ENCODE measurements around the gene PGC.

PGC gene

DNA sequence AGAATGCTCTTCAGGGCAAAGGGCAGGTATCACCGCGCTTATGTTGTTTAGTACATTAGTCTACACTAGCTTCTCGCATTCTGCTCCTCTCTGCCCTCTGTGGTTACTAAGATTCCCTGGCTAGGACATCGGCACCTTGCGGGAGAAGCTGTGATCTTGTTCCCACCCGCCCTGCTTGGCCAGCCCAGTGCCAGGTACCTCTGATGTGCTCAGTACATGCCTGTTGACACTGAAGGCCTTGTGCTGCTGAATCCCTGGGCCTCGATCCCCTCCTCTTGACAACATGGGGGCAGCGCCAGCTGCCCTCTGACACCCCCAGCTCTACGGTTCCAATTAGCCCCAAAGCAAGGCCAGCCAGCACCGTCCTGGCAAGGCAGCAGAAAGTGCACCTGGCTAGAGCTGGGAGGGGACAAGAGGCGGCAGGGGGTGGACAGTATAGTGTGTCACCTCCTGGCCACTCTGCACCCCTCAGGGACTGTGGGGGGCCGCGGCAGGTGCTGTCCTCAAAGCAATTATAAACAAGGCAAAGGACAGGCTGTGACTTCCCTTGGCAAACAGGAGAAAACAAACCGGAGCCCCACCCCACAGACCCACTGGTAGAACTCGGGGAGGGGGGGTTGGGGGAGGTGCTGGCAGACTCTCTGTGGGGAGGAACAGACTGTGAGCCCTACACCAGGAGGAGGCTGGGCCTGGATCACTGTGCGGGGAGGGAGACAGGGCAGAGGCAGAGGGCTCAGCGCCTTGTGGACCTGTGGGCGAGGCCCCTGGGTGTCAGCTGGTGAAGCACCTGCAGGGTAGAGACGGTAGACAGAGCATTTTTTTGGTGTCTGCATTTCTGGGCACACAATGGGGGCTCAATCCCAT is 18.9 kb downstream of the PGC start:
- DNase-seq = no peak

DNA sequence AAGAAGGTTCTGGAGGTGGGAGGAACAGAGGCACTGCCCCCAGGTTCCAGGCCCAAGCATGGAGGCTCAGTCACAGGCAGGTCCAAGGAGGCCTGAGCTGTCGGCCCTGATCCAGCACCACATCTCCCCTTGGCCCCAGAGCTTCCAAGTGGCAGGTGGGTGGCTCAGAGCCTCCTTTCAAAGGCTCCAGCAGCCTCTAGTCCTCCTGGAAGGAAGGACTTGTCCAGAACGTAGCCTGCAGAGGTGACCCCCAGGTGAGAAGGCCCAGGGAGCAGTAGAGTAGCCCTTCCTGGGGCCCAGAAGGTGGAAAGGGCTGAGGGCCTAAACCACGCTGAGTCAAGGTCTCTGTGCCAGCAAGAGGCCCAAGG is 19.5 kb downstream of the PGC start:
- no peak for DNase-seq

DNA sequence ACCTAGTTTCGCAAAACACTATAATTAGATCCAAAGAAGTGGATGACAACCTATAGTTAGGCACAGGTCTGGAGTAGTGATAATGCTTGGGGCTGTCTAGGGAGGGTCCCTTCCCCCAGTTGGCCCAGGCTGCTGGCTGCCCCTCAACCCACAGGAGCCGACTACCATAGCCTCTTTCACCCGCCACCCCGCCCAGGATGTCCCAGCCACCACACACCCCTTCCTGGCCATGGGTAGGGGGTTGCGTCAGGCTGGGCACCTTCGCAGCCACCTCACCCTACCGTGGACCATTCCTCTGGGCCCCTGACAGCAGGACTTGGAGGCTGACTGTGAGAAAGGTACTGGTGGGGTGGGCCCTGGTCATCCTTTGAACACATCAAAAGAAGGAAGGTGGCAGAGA is 20.3 kb downstream of the PGC start:
- no peak for DNase-seq

DNA sequence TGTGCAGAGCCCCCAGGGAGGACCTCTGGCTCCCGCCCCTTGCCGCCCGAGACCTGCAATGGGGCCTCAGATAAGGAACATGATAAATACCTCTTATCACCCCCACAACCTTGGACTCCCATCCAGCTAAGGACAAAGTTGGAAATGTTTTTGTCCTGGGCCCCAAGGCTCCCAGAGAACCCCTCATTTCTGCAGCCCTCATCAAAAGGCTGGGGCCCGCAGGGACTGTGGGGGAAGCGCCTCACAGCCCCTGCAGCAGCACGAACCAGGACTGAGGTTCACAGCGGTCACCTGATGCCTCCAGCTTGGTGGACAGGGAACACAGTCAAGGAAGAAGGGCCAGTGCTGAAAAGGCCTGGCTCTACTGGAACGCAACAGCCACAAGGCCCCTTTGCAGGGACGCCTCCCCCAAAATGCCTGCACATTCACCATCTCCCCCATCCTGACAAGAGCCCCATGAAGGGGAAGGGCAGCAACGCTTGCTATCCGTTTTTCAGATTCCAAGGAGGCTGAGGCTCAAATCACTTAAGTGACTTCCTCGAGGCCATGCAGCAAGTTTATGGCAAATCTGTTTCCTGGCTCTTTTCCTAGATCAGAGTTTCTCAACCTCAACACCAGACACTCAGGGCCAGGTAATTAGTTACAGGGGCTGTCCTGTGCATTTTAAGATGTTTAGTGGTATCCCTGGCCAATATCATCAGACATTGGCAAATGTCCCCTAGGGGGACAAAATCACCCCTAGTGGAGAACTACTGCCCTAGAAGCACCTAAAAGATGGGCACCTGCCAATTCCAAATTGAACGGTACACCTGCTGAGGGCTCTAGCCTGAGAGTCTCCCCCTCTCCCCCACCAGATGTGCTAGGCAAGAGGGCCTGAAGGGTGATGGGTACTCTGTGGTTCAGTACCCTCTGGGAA is 22.4 kb downstream of the PGC start:
- no peak for DNase-seq

DNA sequence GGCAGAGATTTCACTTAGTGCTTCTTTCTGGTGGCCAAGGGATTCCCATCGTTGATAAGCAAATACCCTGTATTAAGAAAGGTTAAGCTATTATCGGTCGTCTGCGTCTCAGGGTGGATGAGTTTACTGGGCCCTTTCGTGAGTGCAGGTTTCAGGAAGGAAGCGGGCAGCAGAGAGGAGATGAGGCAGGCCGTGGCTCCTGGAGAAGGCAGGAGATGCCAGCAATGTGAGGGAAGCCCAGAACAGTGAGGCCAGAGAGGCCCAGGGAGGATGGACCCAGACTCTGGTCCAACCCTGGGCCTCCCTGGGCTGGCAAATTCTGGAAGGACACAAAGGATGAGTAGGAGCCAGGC is 23.0 kb downstream of the PGC start:
- DNase-seq = no peak

DNA sequence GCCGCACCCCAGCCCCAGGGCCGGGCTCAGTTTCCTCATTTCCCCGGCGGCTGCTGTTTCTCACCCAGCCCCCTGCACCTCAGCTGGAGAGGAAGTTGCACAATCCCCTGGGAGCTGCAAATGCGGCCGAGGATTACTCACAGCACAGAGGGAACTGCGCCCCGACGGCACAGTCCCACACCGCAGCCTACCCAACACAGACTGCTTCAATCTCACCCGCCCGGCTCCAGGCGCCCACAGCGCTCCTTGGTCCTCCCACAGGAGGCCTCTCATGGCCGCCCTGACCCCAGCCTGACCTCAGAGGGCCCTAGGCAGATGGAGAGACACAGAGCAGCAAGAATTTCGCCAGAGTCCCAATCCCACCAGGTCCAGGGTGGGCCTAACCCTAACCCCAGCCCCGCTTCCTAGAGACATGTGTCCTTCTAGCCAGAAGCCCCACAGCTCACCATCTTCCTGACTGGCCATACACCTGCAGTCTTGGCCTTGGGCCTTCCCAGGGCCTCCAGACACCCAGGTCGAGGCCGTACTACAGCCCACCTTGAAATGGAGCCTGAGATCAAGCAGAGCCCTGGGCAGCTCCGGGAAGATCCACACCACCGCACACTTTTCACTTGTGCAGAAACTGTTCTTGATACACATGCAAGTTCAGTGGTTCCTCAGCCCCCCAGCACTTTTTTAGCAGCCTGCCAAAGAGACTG is 23.5 kb downstream of the PGC start:
- DNase-seq = no peak

DNA sequence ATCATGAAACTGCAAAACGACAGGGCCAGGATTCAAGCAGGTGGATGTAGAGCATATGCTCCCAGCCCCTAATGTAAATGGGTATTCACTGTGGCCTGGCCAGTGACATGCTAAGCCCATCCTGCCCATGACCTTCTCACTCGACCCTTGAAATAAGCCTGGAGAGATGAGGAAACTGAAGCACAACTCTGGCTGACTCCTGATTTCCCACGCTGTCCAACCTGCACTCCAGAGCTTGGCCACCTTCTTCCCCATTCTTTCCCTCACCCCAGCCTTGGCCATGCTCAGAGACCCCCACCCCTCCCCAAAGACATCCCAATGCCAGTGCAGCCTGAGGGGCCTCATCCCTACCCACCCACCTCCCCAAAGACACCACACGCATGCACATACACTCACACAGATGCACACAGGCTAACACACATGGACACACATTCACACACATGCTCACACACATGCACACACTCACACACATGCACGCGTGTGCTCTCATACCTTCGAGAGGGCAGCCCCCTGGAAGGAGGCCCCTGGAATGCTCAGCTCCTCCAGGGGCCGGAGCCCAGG is 24.1 kb downstream of the PGC start:
- no peak for DNase-seq

DNA sequence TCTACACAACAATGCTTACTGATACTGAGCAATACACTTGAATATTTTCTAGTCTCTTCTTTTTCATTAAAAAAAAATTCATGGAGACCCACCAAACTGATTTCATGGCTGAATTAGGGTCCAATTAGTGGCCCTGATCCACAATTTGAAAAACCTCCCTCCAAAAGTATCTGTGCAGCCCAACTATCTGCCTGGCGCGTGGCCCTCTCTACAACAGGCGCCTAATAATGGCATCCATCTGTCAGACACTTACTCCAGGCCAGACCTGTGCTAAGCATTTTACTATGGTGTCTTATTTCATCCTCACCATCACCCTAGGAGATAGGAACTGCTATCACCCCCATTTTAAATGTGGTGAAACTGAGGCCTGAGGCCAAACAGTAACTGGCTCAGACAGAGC is 25.8 kb downstream of the PGC start:
- DNase-seq = no peak

DNA sequence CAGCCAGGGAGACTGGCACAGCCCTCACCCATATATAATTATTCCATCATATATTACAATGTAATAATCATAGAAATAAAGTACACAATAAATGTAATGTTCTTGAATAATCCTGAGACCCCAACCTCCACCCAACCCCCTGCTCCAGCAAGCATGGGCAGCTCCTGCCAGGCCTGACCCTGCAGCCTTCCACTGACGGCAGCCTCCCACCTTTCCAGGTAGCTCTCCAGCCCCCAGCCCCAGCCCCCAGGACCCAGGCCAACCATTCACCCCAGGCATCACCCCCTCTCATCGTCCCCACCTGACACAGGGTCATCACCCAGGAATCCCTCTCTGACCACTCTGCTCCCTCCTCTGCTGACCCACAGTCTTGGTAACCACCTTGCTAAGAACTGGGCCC is 26.4 kb downstream of the PGC start:
- DNase-seq = no peak

DNA sequence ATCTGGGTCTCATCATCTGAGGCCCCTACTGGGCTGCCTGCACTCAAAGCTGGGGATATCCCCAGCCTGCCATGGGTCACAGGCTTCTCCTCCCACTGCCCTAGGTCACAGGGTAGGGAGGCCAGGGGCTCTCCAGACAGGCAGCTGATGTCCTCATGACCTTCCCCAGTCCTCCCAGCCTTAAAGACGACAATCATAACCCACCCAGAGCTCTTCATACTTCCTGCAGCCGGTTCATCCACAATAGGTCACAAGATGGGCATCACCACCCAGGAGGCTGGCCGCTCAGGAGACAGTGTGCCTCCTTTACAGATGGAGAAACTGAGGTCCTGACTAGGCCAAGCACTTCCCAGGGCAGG is 27.0 kb downstream of the PGC start:
- no peak for DNase-seq

DNA sequence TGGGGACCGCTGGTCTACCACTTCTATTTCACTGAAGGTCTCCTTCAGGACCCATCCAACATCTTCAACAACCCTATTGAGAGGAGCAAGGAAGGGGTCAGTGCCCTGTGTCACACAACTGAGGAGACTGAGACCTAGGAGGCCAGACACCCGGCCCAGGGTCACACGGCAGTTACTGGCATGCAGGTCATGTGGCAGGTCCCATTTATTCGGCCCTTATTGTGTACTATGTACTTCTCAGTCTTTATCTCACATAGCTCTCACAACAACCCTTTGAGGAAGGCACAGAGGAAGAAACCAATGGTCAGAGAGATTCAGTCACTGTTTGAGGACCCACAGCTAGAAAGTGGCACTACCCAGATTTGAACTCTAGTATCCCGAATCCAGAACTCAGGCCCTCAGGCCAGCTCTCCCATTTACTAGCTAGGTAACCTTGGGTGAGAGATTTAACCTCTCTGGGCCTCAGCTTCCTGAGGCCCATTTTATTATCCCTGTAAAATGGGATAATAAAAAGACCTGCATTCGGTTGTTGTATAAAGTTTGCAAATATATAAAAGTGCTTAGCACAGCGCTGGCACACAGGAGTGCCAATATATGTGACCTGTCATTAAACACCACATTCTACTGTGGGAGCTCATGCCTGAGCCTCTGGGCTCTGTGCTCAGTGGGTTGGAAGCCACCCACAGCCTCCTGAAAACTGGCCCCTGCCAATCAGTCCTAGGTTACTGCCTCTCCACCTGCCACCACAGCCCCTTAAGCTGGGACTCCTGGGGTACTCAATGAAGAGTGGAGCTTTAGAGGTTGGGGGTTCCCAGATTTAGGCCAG is 27.5 kb downstream of the PGC start:
- no peak for DNase-seq

DNA sequence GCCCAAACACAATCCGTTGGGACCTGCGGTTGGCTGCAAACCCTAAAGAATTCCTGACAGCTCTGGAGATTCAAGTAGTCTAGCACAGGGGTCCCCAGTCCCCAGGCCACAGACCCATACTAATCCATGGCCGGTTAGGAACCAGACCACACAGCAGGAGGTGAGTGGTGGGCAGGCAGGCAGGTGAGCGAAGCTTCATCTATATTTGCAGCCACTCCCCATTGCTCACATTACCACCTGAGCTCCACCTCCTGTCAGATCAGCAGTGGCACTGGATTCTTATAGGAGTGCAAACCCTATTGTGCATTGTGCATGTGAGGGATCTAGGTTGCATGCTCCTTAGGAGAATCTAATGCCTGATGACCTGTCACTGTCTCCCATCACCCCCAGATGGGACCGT is 28.4 kb downstream of the PGC start:
- no peak for DNase-seq

DNA sequence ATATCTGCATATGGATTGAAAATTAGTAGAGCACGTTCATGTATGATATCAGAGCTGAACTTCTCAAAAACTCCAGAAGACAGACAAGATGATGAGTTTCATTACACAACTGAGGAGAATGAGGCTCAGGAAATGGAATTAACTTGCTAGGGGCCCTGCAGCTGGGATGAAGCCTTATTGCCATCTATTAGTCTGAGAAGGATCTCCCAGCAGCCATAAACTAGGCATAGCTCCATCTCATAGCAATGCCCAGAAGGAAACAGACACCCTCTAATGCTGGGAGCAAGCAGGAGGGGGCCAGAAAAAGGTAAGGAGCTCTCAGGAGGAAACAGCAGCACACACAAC is 29.8 kb downstream of the PGC start:
- DNase-seq = no peak

DNA sequence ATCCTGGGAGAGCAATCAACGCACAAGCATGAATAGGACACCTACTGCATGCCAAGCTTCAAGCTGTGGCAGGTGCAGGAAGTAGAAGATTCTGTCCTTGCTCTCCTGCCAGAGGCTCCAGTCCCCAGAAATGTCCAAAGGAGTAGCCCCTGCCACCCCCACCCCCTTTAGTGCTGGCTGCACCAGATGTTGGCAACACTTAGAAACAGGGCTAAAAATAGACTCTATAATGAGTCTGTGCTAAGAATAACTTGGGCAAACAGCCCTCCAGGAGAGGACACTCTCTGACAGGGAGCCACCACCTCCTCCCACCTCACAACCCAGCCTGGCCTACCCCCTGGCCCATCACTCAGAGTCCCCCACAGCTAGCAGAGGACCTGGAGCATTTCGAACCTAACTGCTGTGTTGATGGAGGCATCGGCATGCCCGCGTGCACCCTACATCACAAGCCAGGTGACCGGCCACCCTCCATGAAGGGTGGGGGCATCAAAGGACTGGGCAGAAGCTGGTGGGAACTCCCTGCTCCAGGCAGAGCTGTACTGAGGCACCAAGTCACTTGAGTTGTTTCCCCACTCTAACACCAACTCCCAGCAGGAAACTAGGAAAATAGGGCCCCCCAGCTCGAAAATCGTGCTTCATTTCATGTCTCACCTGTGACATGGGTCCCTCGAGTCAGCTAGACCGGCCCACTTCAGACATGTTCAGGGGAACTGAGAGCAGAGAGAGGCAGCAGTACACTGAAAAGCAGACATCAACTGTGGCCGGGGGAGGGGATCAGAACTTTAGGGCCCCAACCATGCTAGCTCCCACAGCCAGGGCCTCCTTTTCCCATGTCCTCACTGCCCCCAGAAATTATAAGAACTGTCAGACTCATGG is 30.4 kb downstream of the PGC start:
- DNase-seq = no peak

DNA sequence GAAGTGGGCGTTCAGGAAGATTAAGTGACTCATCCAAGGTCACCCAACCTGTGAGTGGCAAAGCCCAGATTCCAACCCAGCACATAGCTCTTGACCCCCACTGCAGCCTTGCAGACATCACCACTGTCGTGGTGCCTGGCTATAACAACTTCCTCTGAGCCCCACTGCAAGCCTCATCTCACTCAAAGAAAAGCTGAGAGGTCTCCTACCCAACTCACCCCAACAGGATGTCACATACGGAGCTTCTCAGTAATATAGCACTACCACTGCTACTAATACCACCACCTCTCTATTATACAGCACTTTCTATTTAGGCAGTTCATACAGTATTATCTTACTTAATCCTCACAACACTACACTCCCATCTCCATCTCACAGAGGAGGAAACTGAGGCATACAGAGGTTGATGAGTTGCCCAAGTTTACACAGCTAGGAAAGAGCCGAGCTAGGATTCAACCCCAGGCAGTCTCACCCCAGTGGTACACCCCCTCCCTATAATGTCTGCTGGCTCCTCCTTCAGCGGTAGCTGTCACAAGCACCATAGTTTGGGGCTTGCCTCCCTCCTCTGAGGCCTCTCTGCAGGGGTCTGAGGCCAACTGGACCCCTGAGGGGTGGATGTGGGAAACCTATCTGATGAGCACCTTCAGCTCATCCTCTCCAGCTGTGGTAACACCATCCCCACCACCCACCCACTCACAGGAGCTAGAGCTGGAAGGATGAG is 31.2 kb downstream of the PGC start:
- no peak for DNase-seq

DNA sequence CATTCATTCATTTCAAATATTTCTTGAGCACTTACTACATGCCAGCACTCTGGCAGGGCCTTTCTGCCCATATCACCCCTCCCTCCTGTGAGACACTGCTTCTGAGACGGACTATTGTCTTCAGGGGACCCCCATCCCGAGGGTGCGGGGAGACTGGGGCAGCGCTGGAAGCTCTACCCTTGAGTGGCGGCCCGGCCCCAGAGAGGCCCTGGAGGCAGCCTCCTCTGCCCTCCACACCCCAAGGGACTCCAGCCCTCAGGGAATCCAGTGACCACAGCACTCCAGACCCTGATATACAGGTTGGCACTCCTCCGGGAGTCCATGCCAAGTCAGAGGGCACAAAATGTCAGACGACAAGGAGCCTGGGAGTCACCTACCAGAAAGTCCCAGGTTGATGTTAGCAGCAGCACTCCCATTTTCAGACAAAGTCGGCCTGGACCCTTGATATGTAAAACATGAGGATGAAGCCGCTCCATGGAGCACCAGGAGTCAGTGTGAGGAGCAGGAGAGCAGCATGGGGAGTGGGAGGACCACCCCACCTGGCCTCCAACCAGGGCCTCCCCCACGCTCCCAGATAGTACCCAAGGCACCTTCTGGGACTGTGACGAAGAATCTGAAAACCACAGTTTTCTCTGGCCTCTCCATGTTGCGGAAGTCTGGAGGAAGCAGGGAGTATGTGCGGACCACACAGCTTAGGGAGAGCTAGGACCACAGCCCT is 32.5 kb downstream of the PGC start:
- no peak for DNase-seq

DNA sequence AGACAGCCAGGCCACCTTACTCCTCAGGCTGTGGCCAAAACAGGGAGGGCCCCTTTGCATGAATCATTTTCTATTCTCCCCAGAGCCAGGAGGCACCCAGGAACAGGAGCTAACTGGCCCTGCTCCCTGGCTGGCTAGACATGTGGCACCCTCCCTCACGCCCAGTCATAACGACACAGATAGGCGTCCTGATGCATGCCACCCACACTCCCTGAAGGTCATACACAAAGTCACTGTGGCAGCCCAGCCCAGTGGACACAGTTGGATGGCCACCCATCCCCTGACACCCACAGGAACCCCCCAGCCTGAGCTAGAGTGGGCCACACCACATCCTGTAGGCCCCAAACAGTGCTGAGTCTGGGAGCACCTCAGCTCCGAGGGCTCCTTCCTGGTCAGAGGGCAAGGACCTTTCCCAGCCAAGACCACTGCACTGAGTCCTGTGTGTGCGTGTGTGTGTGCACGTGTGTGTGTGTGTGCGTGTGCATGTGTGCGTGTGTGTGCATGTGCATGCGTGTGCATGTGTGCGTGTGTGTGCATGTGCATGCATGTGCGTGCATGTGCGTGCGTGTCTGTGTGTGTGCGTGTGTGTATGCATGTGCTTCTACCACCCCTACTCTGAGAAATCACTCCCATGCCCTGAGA is 33.4 kb downstream of the PGC start:
- DNase-seq = no peak

DNA sequence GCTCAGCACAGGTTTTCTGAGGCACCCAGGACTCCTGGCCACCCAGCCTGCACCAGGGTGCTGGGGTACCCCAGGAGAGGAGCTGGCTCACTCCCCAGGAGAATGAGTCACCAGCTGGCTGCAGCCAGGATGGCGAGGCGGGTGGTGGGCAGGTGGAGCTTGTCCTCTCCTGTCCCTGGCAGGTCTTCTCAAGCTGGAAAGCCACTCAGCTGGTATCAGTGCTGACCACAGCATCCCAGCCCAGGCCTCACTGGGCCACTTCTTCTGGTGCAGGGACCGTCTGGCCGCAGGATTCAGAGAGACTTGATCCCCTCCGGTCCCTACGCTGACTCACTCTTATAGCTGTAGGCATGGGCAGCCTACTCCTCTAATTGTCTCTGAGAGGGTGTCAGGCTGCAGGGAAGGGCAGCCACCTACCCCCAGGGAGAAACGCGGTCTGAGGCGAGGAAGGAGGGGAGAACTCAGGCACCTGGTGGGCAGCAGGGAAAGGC is 34.0 kb downstream of the PGC start:
- no peak for DNase-seq

DNA sequence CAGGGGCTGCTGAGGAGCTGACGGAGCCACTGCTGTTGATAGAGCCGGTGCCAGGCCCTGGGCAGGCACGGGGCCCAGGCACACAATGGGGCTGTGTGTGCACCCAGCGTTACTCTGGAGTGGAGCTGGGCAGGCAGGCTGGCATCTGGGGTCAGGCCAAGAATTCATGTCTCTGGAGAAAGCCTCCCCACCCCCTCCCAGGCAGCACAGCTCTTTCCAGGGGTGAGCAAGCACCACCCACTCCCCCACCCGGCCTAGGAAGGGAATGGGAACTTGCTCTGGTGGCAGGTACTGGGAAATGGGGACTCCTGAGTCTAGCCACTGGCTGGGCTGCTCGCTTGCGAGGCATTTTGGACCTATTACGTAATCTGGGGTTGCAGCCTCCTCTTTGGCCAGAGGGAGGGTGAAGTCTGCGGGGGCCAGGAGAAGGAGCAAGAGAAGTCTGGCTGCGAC is 34.5 kb downstream of the PGC start:
- DNase-seq = no peak
